Esophagus squamous epithelium (tissue), 4 donors: ENCODE data around the gene DNAJC4.

Experiments used
- POLR2A ChIP-seq, 4 donors: fragments of 450-650 bp; IDR thresholded peaks; one replicate each; pipeline ENCODE4 v1.6.1; 2017; ENCODE audit warnings: antibody characterized with exemption in 4 of 4, mild to moderate bottlenecking in 4 of 4, moderate library complexity in 3 of 4
- TF ChIP-seq, protein P1 (sequence below), 6 experiments: fragments of 450-650 bp in 4 of 6; fragments of 200-600 bp in 2 of 6; sonication (generic) in 2 of 6; IDR thresholded peaks; one replicate each; pipeline ENCODE4 v1.5.1; 2016 to 2019; ENCODE audit warnings: antibody characterized with exemption in 6 of 6, mild to moderate bottlenecking in 4 of 6, moderate library complexity in 4 of 6

- TF ChIP-seq POLR2A (IDR thresholded peaks at IDR 0.05) = no peak
- TF ChIP-seq, protein P1, sequence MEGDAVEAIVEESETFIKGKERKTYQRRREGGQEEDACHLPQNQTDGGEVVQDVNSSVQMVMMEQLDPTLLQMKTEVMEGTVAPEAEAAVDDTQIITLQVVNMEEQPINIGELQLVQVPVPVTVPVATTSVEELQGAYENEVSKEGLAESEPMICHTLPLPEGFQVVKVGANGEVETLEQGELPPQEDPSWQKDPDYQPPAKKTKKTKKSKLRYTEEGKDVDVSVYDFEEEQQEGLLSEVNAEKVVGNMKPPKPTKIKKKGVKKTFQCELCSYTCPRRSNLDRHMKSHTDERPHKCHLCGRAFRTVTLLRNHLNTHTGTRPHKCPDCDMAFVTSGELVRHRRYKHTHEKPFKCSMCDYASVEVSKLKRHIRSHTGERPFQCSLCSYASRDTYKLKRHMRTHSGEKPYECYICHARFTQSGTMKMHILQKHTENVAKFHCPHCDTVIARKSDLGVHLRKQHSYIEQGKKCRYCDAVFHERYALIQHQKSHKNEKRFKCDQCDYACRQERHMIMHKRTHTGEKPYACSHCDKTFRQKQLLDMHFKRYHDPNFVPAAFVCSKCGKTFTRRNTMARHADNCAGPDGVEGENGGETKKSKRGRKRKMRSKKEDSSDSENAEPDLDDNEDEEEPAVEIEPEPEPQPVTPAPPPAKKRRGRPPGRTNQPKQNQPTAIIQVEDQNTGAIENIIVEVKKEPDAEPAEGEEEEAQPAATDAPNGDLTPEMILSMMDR (IDR thresholded peaks at IDR 0.05) = no peak
Measured at GRCh38 chr11:64265176-64266160, 35.1 kb downstream of the DNAJC4 start.
